GM20431 (cell line): ENCODE results near the gene METTL6.

Experiments used
- in situ Hi-C: fragments of 300-500 bp; cut with MseI, MboI; formaldehyde crosslinking; loops from one replicate; pipeline ENCODE4 v1.15.0; 2020; ENCODE audit warnings: low sequenced_read_pairs; ENCODE audit not compliant: unreplicated experiment

Gene METTL6

DNA sequence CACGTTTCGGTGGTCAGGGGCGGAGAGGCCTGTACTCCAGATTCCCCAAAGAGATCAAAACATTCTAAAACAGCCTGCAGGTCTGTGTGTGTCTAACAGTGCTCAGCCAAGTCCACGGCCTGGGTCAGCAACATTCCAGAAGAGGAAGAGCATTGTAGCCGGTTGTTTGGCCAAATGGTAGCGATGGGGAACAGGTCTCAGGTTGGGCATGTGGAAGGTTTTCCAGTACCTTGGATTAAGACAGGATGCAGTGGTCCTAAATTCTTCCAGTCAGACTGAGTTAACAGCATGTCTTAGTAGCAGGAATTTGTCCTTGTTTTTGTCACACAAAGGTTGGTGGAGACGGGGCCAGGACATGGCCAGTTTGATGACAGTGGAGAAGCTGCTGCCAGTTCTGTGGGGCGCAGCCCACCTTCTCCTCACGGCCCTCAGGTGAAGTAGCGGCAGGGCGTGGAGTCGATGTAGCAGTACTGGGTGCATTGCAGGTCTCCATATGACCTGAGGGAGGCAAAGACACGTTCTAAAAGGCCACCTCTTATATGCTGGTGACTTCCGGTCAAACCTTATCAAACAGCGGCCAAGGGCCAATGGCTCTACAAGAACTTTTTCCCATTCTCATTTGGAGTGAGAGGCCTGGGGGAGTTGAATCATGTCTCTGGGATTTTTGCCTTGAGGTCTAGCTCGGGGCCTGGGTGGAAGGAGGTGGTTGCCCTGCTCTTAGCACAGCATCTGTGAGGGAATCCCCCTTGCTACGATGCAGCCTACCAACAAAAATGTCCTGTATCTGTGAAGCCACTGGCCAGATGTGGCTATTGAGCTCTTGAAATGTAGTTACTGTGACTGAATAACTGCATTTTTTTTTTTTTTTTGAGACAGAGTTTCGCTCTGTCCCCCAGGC lies 24.1 kb upstream of the METTL6 start:
- in situ Hi-C loops = no loop called here

- in situ Hi-C loops = no loop called here
Measured at GRCh38 chr3:15450438-15451215, 23.3 kb upstream of the METTL6 start.

DNA sequence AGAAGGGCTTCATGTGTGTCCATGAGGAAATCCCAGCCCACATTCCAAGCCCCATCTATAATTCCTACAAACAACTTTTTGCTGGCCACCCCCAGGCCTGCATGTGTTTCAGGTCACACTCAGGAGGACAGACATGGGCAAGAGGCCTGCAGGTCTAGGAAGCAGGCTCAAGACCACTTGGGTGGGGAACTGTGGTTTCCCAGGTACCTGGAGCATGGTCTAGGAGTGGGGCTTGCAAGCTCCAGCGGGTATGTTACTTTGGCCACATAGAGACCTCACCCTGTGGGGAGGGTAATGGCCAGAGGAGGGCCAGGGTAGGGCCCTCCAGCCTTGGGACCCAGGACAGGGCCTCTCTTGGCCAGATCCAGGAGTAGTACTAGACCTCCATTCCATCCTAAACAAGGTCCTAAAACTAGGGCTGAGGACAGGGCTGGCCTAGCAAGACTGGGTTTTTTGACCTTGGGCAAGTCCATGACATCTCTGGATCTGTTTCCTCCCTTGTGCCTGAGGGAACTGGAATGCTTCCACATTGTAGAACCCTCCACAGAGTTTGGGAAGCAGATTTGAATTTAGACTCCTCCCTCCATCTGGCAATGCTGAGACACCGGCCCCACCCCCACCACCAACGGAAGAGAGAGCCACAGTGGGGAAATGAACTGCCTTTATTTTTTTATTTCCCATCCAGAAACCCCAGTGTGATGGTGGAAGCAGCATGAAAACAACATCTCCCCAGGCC lies 22.3 kb upstream of the METTL6 start:
- in situ Hi-C loops = no loop called here

GRCh38 chr3:15443826-15444524 lies 16.6 kb upstream of the METTL6 start:
- in situ Hi-C loops = no loop called here

DNA sequence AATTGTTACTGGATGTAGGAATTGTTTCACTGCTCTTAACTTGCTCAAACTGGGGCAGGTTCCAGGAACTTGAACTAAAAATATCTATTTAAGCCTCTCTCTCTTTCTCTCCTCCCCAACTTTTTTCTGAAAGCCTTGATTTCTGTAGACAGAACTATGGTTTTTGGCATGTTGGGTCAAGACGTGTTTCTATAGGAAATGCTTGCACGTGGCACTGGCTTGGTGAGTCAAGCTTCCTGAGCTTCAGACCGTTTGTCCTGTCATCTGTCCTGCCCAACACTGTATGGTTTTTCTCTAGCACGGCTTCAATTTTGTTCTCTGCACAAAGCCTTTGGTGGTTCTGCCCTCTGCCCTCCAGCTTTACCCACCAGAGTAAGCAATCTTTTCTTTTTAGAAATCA lies 13.5 kb upstream of the METTL6 start:
- in situ Hi-C loops = no loop called here

- in situ Hi-C loops = no loop called here
Measured at GRCh38 chr3:15439476-15439875, 12.1 kb upstream of the METTL6 start.

- in situ Hi-C loops = no loop called here
Measured at GRCh38 chr3:15438983-15439382, 11.6 kb upstream of the METTL6 start.

- in situ Hi-C loops = no loop called here
Measured at GRCh38 chr3:15436246-15436645, 8.9 kb upstream of the METTL6 start.

DNA sequence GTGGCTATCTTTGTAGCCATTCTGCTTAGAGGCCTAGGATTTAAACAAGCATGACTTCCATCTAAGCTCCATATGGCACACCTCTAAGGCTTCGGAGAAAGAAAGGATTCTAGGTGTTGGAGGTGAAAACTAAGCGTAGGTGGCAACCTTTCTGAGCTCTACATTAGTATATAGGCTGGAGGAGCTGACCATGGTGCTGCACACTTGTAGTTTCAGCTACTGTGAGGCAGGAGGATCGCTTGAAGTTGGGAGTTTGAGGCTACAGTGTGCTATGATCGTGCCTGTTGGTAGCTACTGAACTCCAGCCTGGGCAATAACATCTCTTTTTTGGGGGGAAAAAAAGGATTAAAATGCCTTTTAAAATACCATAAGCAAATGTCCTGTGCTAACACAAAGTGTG lies 7.4 kb upstream of the METTL6 start:
- in situ Hi-C loops = no loop called here

DNA sequence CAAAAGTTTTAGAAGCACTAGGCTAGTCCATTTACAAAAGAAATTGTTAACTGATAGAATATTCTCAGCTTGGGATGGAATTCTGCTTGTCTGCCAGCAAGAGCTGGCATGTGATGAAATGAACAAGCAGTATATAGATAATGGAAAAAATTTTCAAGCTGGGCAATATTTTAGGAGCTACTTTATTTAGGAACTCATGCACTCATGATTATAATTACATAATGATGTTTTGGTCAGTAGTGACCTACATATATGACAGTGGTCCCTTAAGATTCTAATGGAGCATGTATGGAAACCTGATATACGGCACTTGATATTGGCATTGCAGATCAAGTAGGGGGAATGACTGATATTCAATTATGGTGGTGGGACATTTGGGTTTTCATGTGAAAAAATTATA lies 6.2 kb upstream of the METTL6 start:
- in situ Hi-C loops = no loop called here

GRCh38 chr3:15431256-15431837 lies 4.0 kb upstream of the METTL6 start:
- in situ Hi-C loops = no loop called here

DNA sequence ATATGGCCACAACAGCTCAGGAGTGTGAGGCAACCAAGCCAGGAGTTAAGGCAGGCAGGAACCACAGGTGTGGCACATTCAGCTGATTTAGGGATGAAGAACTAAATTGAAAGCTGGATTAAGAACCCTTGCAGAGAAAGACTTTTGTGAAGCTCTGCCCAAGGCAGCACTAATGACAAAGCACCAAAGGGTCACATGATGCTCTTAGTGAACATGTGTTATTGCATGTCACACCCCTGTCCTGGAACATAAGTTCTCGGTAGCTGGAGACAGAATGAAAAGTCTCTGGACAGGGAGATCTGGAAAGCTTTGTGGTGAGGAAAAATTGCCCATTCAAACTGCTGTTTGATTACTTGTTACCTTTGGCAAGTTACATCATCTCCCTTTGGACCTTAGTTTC lies 3.3 kb upstream of the METTL6 start:
- in situ Hi-C loops = no loop called here

- in situ Hi-C loops = no loop called here
Measured at GRCh38 chr3:15429080-15429479, 1.7 kb upstream of the METTL6 start.

DNA sequence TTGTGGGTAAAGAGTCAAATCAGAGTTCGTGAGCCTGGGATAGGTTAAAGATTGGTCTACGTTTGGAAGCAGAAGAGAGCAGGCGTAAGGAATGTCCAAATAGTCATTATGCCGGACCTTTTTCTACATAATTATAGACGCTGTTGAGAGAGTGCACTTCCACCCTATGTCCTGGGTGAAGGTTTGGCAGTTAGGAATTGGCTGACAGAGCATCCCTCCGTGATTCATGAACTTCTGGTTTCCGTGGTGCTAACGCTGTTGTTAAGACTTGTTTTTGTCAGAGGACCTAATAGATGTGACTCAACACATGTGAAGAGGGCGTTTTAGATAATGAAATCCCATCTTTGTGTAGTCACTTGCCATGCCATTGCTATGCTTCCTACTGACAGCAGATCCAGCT lies 1.2 kb upstream of the METTL6 start:
- in situ Hi-C loops = no loop called here

- in situ Hi-C loops = no loop called here
Measured at GRCh38 chr3:15427981-15428380, 637 bp upstream of the METTL6 start.

- in situ Hi-C loops = no loop called here
Measured at GRCh38 chr3:15426579-15427118, 695 bp downstream of the METTL6 start.

DNA sequence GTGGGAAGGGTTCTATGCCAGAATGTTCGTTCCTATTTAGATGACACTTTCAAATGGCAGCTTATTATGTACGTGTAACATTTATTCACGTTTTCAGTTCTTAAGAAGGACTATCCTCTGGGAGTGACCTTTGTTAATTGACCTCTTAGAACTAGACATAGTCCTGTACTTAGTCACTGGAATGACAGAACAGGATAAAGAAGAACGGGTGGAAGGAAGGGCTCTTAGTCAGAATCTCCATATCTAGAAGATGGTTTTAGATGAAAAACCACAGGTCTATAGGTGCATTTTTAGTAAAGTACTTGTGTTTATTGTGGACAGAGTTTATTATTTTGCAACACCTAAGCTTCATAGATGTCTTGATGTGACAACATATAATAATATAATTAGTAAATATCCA lies 6.5 kb downstream of the METTL6 start:
- in situ Hi-C loops = loop anchor here (25.0 kb wide), 1 partner anchor 309 kb away; no protein-coding TSS in a partner anchor

GRCh38 chr3:15410966-15411365 lies 16.4 kb downstream of the METTL6 start:
- in situ Hi-C loops = loop anchor here (25.0 kb wide), 1 partner anchor 299 kb away; no protein-coding TSS in a partner anchor

DNA sequence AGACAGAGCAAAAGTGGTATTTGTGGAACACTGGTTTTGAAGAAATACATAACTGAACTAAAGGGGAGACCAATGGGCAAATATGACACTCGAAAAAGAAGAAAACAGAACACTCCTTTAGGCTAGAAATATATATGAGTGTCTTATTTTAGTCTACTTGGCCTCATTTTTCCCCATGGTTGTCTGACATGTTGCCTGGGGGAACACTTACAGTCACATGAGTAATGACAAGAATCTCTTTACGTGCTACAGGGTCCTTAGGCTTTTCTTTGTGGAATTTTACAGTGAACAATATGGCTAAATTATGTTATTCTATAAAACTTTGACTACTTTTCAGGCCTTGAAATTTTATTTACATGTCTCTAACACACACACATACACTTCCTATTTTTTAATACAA lies 17.6 kb downstream of the METTL6 start:
- in situ Hi-C loops = loop anchor here (25.0 kb wide), 1 partner anchor 297 kb away; no protein-coding TSS in a partner anchor
